HepG2 (cell line): ENCODE data around the gene HARS2. TPM values are rescaled to one million over a fixed set of nuclear protein-coding genes. Genes with fewer than 3 reads are reported as not detected.

ENCODE experiments used
- ARID4A ChIP-seq: sonication (generic); formaldehyde crosslinking; IDR thresholded peaks from 2 replicates; pipeline ENCODE4 v1.5.0; 2020; ENCODE audit warnings: mild to moderate bottlenecking, missing genetic modification reagents, borderline replicate concordance
- CBFB ChIP-seq: sonication (generic); formaldehyde crosslinking; IDR thresholded peaks from 2 replicates; pipeline ENCODE4 v1.4.0; 2020; ENCODE audit warnings: missing genetic modification reagents
- DNMT3B ChIP-seq: conservative IDR thresholded peaks from 2 replicates; pipeline ENCODE4 v1.6.1; 2016; ENCODE audit warnings: missing biosample characterization, control low read depth
- GATA4 ChIP-seq: sonication (generic); IDR thresholded peaks from 2 replicates; pipeline ENCODE4 v1.6.1; 2016; ENCODE audit warnings: antibody characterized with exemption, low read depth, borderline replicate concordance
- MAX ChIP-seq: IDR thresholded peaks from 2 replicates; pipeline ENCODE4 v1.6.1; 2012; ENCODE audit warnings: inconsistent platforms
- POLR2AphosphoS2 ChIP-seq: IDR thresholded peaks from 2 replicates; pipeline ENCODE4 v1.6.1; 2011; ENCODE audit warnings: low read depth, low read length, improper control_type of control experiment
- RAD51 ChIP-seq: fragments of 450-650 bp; IDR thresholded peaks from 2 replicates; pipeline ENCODE4 v1.6.1; 2016; ENCODE audit warnings: borderline replicate concordance
- SRF ChIP-seq: IDR thresholded peaks from 2 replicates; pipeline ENCODE4 v1.6.1; 2011; ENCODE audit warnings: mild to moderate bottlenecking, low read depth, low read length, moderate library complexity
- ZNF407 ChIP-seq: sonication (generic); formaldehyde crosslinking; IDR thresholded peaks from one replicate; pipeline ENCODE4 v1.5.1; 2020; ENCODE audit warnings: mild to moderate bottlenecking, missing genetic modification reagents; ENCODE audit errors: not compliant biosample characterization
- ZNF451 ChIP-seq: sonication (generic); formaldehyde crosslinking; IDR thresholded peaks from 2 replicates; pipeline ENCODE4 v1.5.0; 2020; ENCODE audit warnings: mild to moderate bottlenecking, missing genetic modification reagents
- ZNF878 ChIP-seq: sonication (generic); formaldehyde crosslinking; IDR thresholded peaks from 2 replicates; pipeline ENCODE4 v1.8.1; 2023; ENCODE audit warnings: mild to moderate bottlenecking, missing genetic modification reagents, moderate library complexity
- ZSCAN20 ChIP-seq: sonication (generic); formaldehyde crosslinking; IDR thresholded peaks from 2 replicates; pipeline ENCODE4 v1.4.0; 2020; ENCODE audit warnings: missing genetic modification reagents, mild to moderate bottlenecking, borderline replicate concordance
- polyA plus RNA-seq, 8 experiments: library from polyadenylated mRNA; depleted of rRNA in 3 of 8; stranded (reverse) in 7 of 8; unstranded in 1 of 8; fragments of >200 nt; fragmentation: Illumina TruSeq in 4 of 8; extraction: Trizol in 4 of 8; gene quantifications; 2 replicates each; pipeline versions ENCODE4 v1.2.1 to v1.2.3, GENCODE V29; 2011 to 2016; ENCODE audit warnings: low read depth in 4 of 8, missing spikeins in 1 of 8, mixed read lengths in 1 of 8; ENCODE audit not compliant: insufficient read depth in 1 of 8
- total RNA-seq, 5 experiments: library from RNA; depleted of rRNA; stranded (reverse); fragments of >200 nt; fragmentation: Illumina TruSeq; extraction: Trizol; gene quantifications; 2 replicates each; pipeline ENCODE4 v1.2.3, GENCODE V29; 2016; ENCODE audit warnings: low read depth in 1 of 5

Gene HARS2
- total and polyA plus RNA-seq, 2 of the 13 experiments (the other 11 are each of a cell fraction or from before 2014, with no cell fraction given), result 17.9 to 25.8 TPM

GRCh38 chr5:140664359-140665119 lies 26.7 kb upstream of the HARS2 start, which contains the start of gene WDR55 (continued):
- no peak for TF ChIP-seq ZNF407
- TF ChIP-seq DNMT3B (CRISPR knock-in tag), result no peak
- peak; percentile 74 for TF ChIP-seq GATA4
- no peak for TF ChIP-seq ZSCAN20
- TF ChIP-seq RAD51, result no peak
- no peak for TF ChIP-seq SRF
- 0 out of 2 replicates have a peak, but pooled peaks have one; percentile 46 for TF ChIP-seq ZNF878 (CRISPR knock-in tag)
- TF ChIP-seq MAX, result peak; percentile 74
- peak; percentile 96 for TF ChIP-seq ARID4A (CRISPR knock-in tag)
- TF ChIP-seq POLR2AphosphoS2, result no peak
- peak; percentile 74 for TF ChIP-seq CBFB (CRISPR knock-in tag)
- TF ChIP-seq ZNF451 (CRISPR knock-in tag), result no peak
